ENCODE data around the gene STK17A. TPM values are rescaled to one million over a fixed set of nuclear protein-coding genes. Genes with fewer than 3 reads are reported as not detected.
A peak's percentile ranks its signal among the peaks of the same experiment; 100 is the strongest.

The STK17A gene
- total RNA-seq (2014; rRNA removed; shearing (Covaris generic)) = 161 and 166 TPM in 2 replicates

- peak; percentile 97 for DNase-seq (ENCODE audit: low spot score)
Observed at GRCh38 chr7:43582503-43583423, at the start of gene STK17A. TSS of gene STK17A (plus strand) at chr7:43583108. CDS start at chr7:43583244, 136 bp downstream.

GRCh38 chr7:43533801-43534479, 49.0 kb upstream of the STK17A start:
- DNase-seq (ENCODE audit: low spot score) = no peak

DNA sequence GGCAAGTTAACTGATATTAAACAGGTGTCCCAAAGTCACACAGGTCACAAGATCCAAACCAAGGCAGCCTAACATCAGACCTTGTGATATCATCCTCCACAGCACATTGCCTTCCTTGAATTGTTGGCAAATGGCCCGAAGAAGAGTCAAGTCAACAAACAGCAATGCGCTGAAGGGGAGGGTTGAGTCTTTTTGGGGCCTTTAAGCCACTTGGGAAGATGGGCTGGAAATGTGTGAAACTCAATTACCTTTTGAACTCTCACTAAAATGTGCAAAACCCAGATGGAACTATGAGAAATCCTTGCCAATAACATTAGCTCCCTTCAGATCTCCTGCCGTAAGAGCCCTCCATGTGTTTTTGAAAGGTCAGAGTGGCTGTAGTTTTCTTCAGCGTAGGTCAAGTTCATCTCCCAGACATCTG, 47.9 kb upstream of the STK17A start:
- no peak for DNase-seq (ENCODE audit: low spot score)

GRCh38 chr7:43535810-43536585, 46.9 kb upstream of the STK17A start:
- peak; percentile 74 for DNase-seq (ENCODE audit: low spot score)

DNA sequence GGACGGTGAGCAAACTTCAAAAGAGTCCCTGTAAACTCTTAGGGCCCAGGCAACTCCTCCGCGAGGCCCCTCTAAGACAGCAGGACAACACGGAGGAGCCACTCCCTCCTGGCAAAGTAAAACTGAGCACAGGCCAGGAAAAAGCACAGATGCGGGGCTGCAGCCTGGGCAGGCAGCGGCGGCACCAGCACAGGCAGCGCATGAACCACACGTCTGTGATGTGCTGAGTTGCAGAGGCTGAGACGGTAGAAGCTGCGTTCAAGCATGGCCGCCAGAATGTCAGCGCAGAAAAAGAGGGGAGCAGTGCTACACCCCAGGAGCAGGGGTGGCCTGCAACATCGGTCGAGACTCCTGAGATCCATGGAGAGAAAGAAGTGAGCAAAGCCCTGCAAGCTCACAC, 46.1 kb upstream of the STK17A start:
- DNase-seq (ENCODE audit: low spot score) = no peak

GRCh38 chr7:43537765-43538403, 45.0 kb upstream of the STK17A start:
- peak; percentile 49 for DNase-seq (ENCODE audit: low spot score)

GRCh38 chr7:43538404-43538771, 44.5 kb upstream of the STK17A start:
- no peak for DNase-seq (ENCODE audit: low spot score)

GRCh38 chr7:43540471-43540870, 42.4 kb upstream of the STK17A start:
- no peak for DNase-seq (ENCODE audit: low spot score)

- no peak for DNase-seq (ENCODE audit: low spot score)
Observed at GRCh38 chr7:43542716-43543115, 40.2 kb upstream of the STK17A start.

DNA sequence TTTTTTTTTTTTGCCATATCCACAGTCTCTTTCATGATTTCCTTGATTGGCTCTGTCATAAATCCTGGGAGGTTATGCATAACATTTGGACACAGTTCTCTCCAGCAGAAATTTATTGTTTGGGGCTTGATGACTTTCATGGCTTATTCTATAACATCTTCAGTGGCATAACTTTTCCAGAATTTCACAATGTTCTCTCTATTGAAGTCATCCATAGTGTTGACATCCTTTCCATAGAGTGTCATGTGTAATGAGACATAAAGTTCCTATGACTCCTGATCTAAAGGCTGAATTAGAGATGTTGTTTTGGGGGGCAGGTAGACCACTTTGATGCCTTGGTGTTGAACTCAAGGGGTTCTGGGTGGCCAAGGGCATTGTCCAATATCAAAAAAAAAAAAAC, 36.7 kb upstream of the STK17A start:
- DNase-seq (ENCODE audit: low spot score) = no peak

GRCh38 chr7:43550427-43550826, 32.5 kb upstream of the STK17A start:
- no peak for DNase-seq (ENCODE audit: low spot score)

- DNase-seq (ENCODE audit: low spot score) = no peak
Observed at GRCh38 chr7:43552122-43552521, 30.8 kb upstream of the STK17A start.

- no peak for DNase-seq (ENCODE audit: low spot score)
Observed at GRCh38 chr7:43553999-43554398, 28.9 kb upstream of the STK17A start.

DNA sequence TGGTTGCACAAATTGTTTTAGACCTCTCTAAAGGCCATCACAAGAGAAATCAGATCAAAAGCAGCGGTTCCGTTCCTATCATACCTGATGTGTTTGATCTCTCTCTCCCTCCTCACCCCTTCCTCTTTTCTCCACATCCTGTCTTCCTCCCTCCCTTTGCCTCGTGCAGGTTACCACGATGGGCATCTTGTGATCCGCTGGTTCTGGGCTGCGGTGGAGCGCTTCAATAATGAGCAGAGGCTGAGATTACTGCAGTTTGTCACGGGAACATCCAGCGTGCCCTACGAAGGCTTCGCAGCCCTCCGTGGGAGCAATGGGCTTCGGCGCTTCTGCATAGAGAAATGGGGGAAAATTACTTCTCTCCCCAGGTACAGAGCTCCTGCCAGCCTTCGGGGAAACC, 28.5 kb upstream of the STK17A start:
- no peak for DNase-seq (ENCODE audit: low spot score)

- peak; percentile 16 for DNase-seq (ENCODE audit: low spot score)
Observed at GRCh38 chr7:43557831-43558495, 24.9 kb upstream of the STK17A start.

- DNase-seq (ENCODE audit: low spot score) = no peak
Observed at GRCh38 chr7:43559171-43559945, 23.6 kb upstream of the STK17A start.

GRCh38 chr7:43559946-43560335, 23.0 kb upstream of the STK17A start:
- no peak for DNase-seq (ENCODE audit: low spot score)

- DNase-seq (ENCODE audit: low spot score) = no peak
Observed at GRCh38 chr7:43560742-43561330, 22.1 kb upstream of the STK17A start.

DNA sequence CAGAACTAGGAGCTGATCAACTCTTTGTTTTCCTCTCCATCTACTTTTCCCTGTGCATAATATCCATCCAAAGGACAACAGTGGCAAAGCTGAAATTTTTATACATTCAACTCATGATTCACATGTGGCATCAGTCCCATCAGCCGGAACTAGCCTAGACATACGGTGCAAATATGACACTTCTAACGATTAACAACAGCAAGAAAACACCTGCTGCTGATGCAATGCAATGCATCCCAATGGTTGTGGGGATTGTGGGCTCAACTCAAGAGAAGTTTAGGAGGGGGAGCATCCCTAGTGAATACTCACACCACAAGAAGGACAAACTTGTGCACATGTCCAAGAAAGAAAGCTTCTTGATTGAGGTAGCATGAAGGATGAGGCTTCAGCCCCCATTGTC, 20.5 kb upstream of the STK17A start:
- DNase-seq (ENCODE audit: low spot score) = no peak

DNA sequence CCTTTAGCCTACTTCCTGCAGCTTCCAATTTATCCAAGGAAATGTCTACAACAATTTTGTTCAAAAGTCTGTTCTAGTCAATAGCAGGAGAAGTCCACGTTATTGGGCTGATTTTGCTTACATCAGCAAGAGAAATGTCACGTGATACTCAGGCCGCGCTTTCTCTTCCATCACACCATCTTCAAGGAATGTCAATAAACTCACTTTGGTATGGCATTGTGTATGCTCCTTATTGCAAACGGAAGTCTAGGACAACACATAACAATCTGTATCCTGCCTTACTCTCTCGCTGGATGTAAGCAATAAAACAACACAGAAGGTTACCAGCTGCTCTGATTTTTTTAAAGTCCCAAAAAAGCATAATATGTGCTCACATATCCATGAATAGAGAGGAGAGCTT, 17.1 kb upstream of the STK17A start:
- DNase-seq (ENCODE audit: low spot score) = peak; percentile 94

Measured in H4 (cell line).